HS-27A (cell line): ENCODE data around the gene SMLR1.

Experiments used
- DNase-seq: peaks from one replicate; pipeline ENCODE4 v3.0.0-alpha.2; 2012; ENCODE audit warnings: low read depth, missing footprints

The SMLR1 gene

GRCh38 chr6:130824978-130825694, 2.1 kb upstream of the SMLR1 start:
- DNase-seq, result no peak

GRCh38 chr6:130825772-130826441, 1.3 kb upstream of the SMLR1 start:
- DNase-seq, result no peak

GRCh38 chr6:130826442-130827246, 562 bp upstream of the SMLR1 start:
- no peak for DNase-seq

GRCh38 chr6:130829333-130829910, 2.2 kb downstream of the SMLR1 start:
- no peak for DNase-seq

GRCh38 chr6:130831607-130832006, 4.4 kb downstream of the SMLR1 start:
- no peak for DNase-seq

- DNase-seq, result no peak
Measured at GRCh38 chr6:130833569-130833968, 6.4 kb downstream of the SMLR1 start.

- no peak for DNase-seq
Measured at GRCh38 chr6:130834482-130835251, 7.5 kb downstream of the SMLR1 start.

GRCh38 chr6:130836055-130836640, 8.9 kb downstream of the SMLR1 start:
- no peak for DNase-seq

- no peak for DNase-seq
Measured at GRCh38 chr6:130837067-130837466, 9.9 kb downstream of the SMLR1 start.

GRCh38 chr6:130838250-130838860, 11.1 kb downstream of the SMLR1 start:
- DNase-seq, result no peak

GRCh38 chr6:130838951-130839350, 11.7 kb downstream of the SMLR1 start:
- no peak for DNase-seq

- DNase-seq, result no peak
Measured at GRCh38 chr6:130839379-130839778, 12.2 kb downstream of the SMLR1 start.

GRCh38 chr6:130840050-130840449, 12.8 kb downstream of the SMLR1 start:
- DNase-seq, result no peak

- no peak for DNase-seq
Measured at GRCh38 chr6:130841128-130841728, 14.0 kb downstream of the SMLR1 start.

GRCh38 chr6:130843575-130844320, 16.5 kb downstream of the SMLR1 start:
- peak; percentile 41 for DNase-seq

- no peak for DNase-seq
Measured at GRCh38 chr6:130846501-130846900, 19.3 kb downstream of the SMLR1 start.

- DNase-seq, result no peak
Measured at GRCh38 chr6:130847001-130847910, 20.1 kb downstream of the SMLR1 start.

GRCh38 chr6:130848945-130849344, 21.7 kb downstream of the SMLR1 start:
- DNase-seq, result no peak

GRCh38 chr6:130849594-130849993, 22.4 kb downstream of the SMLR1 start:
- DNase-seq, result no peak
